IPS-18a (cell line): ENCODE results near the gene NDUFS6.

ENCODE experiments used
- H3K27ac ChIP-seq: one replicate; pipeline ENCODE4 v1.5.1; 2013; ENCODE audit warnings: low read length
- H3K27me3 ChIP-seq: one replicate; pipeline ENCODE4 v1.6.1; 2013; ENCODE audit warnings: mild to moderate bottlenecking, low read length; ENCODE audit not compliant: control insufficient read depth, insufficient read depth
- H3K36me3 ChIP-seq: one replicate; pipeline ENCODE4 v1.6.1; 2013; ENCODE audit warnings: low read depth, low read length; ENCODE audit not compliant: control insufficient read depth
- H3K4me1 ChIP-seq: one replicate; pipeline ENCODE4 v1.6.1; 2013; ENCODE audit warnings: low read depth, low read length; ENCODE audit not compliant: control insufficient read depth
- H3K4me3 ChIP-seq: one replicate; pipeline ENCODE4 v1.5.1; 2013; ENCODE audit warnings: low read length
- H3K9ac ChIP-seq: one replicate; pipeline ENCODE4 v1.6.1; 2013; ENCODE audit warnings: mild to moderate bottlenecking, low read length, moderate library complexity
- H3K9me3 ChIP-seq: one replicate; pipeline ENCODE4 v1.6.1; 2013; ENCODE audit warnings: low read depth, low read length; ENCODE audit not compliant: control insufficient read depth

The NDUFS6 gene

DNA sequence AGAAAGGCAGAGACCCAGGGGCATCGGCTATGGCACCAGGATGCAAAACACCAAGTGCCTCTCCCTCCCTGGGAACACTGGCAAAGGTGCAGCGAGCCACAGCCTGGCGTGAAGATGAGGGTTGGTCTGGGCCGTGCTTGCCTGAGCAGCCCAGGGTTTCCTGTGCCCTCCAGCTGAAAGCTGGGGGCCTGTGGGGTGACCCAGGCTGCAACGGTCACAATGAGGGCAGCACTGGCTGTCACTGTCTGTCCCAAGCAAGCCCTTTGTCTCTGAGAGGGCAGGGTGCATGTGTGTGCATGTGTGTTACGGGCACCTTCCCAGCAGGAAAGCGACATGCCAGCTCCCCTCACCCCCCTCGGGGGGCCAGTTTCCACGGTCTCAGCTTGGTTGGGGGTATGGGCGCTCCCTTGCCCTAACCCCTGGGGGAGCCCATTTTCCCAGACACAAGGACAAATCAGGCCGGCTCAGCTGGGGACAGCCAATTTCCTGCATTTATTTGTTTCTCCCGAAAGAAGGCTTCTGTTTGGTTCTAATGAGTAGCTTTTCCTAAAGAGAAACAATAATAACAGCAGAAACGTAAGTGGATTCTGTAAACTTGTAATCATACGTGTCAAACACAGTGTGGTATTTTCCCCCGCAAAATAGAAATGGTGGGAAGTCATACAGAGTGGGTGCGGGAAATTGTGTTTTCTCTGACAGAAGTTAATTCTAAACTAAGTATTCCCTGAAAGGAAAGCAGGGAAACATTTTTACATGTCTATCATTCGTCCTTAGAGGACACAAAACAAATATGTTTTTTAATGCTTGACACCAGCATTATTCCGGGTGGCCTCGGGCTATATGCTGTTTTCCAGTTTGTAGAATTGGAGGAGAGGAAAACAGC lies 22.8 kb upstream of the NDUFS6 start:
- Histone ChIP-seq H3K27me3 (no peaks in the 10 kb centered on the region), H3K9me3 (no peaks in the 10 kb centered on the region), H3K36me3 (no peaks in the 10 kb centered on the region), H3K9ac (no peak overlapping the region), H3K4me3 (no peak overlapping the region), H3K4me1 (no peaks in the 10 kb centered on the region), H3K27ac (no peak overlapping the region)

DNA sequence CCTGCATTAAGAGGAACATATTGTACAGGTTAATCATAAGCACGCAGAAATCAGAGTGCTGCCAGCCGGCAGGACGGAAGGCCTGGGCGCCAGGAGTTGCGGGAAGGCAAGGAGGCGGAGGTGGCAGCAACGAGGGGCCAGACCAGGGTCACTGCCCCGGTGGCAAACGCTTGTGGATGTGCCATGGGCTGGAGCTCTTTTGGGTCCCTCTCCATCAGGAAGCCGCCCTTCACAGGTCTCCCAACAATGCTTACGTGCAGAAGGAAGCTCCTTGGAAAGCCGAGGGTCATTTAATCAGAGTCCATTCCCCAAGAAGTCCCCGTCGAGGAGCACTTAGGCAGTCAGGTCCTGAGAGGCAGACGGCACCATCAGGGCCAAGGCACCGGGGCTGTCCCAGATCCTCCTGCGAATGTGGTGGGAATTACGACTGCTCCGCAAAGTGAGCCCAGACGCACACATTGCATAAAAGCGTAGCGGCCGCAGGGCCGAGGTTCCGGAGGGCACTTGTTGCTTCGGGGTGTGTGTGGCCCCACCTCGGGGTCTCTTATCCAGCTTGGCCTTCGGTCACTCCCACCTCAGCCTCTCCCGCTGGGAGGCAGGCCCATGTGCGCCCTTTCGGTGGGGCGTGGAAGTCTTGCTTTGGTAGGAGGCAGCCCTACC lies 22.1 kb upstream of the NDUFS6 start:
- Histone ChIP-seq H3K4me1 (no peaks in the 10 kb centered on the region), H3K9me3 (no peaks in the 10 kb centered on the region), H3K27ac (no peak overlapping the region), H3K9ac (no peak overlapping the region), H3K27me3 (no peaks in the 10 kb centered on the region), H3K4me3 (no peak overlapping the region), H3K36me3 (no peaks in the 10 kb centered on the region)

DNA sequence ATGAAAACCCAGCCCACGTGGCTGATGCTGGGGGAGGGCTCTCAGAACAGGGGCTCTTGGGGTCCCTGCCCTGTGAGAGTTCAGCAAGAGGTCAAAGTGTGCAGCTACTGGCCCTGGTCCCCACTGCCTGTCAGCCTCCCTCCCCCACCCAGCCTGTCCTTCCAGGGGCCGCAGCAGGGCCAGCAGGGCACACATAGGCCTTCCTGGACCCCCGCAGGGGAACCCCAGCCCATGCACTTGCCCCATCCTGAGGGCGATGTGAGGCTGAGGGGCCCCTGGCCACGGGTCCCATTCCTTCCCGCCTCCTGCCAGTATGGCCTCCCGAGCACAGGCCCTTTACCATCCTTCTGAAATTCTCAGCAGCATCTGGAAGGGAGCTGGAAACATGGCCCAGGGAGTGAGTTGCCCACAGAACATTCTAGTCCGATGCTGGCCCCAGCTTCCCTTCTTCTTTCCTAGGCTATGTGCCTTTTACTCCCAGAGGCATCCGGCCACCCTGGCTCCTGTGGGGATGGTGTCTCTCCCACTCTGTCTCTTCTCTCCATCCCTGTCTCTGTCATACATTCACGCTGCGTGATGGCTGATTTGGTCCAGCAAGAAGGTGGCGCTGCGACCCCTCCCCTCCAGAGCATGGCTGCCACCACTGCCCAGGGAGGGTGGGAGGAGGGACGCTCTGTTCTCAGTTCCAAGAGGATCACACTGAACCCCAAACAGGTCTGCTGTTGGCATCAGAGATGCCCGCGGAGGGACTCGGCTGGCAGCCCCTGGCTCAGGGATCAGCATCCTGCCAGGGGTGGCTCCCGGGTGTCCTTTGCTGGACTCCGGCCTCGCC lies 21.2 kb upstream of the NDUFS6 start:
- Histone ChIP-seq H3K9ac (no peak overlapping the region), H3K36me3 (no peaks in the 10 kb centered on the region), H3K27ac (no peak overlapping the region), H3K9me3 (no peaks in the 10 kb centered on the region), H3K4me1 (no peaks in the 10 kb centered on the region), H3K4me3 (no peak overlapping the region), H3K27me3 (no peaks in the 10 kb centered on the region)

DNA sequence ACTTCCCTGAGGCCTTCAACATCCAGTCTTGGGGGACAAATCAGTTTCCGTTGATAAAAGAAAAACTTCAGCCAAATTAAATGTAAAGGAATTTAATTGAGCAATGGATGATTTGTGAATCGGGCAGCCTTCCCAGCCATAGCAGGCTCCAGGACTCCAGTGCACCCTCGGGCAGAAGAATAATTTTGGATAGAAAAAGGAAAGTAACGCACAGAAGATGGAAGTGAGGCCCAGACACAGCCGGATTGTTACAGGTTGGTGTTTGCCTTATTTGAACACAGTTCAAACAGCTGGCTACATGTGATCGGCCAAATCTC lies 20.6 kb upstream of the NDUFS6 start:
- no peaks in the 10 kb centered on the region for H3K27me3 ChIP-seq

DNA sequence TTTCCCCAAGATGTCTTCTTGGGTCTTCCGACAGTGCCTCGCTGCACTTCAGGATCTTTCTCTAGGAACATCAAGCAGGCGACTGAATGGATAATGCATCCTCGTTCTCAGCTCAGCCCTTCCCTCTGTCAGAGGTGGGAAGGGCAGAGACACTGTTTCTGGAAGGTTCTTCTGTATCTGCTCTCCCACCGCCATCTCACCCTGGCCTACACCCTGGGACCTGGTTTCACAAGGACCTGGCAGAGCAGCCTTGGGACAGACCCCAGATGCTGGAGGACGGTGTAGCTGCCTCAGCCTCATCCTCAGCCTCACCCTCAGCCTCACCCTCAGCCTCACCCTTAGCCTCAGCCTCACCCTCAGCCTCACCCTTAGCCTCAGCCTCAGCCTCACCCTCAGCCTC lies 20.1 kb upstream of the NDUFS6 start:
- no peaks in the 10 kb centered on the region for H3K36me3 ChIP-seq

More for the DNA sequence above, 20.6 kb upstream of the NDUFS6 start:
- no peaks in the 10 kb centered on the region for H3K9me3 ChIP-seq
- H3K4me1 ChIP-seq, result no peaks in the 10 kb centered on the region
- H3K4me3 ChIP-seq, result no peak overlapping the region
- no peaks in the 10 kb centered on the region for H3K36me3 ChIP-seq
- H3K9ac ChIP-seq, result no peak overlapping the region
- no peak overlapping the region for H3K27ac ChIP-seq

DNA sequence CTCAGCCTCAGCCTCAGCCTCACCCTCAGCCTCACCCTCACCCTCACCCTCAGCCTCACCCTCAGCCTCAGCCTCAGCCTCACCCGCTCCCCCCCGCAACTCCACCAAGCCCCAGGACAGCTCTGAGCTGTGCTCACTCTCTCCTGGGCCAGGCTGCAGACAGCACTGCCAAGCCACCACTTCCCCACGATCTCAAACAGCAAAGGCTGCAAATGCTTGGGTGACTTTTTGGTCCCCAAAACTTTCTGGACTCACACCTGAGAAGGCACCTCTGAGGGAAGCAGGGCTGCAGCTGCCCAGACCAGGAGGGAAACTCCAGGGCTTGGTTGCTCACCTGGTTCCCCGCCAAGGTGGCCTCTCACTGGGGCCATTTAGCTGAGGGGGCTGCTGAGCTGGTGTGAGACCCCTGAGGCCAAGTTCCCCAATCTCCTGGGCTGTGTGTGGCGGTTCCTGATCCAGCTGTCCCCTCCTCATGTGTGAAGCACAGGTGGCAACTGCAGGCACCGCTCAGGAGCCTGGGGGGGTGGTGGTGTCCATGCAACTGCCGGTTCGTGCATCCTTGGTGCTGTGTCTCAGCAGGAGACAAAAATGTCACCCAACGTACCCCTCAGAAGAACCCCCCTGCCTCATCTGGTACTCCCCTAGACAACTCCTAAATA lies 19.4 kb upstream of the NDUFS6 start:
- Histone ChIP-seq H3K9me3 (no peaks in the 10 kb centered on the region), H3K9ac (no peak overlapping the region)

More for the DNA sequence above, 20.1 kb upstream of the NDUFS6 start:
- H3K9me3 ChIP-seq, result no peaks in the 10 kb centered on the region
- H3K4me3 ChIP-seq, result no peak overlapping the region
- H3K27ac ChIP-seq, result no peak overlapping the region
- H3K9ac ChIP-seq, result no peak overlapping the region
- H3K4me1 ChIP-seq, result no peaks in the 10 kb centered on the region
- no peaks in the 10 kb centered on the region for H3K27me3 ChIP-seq

DNA sequence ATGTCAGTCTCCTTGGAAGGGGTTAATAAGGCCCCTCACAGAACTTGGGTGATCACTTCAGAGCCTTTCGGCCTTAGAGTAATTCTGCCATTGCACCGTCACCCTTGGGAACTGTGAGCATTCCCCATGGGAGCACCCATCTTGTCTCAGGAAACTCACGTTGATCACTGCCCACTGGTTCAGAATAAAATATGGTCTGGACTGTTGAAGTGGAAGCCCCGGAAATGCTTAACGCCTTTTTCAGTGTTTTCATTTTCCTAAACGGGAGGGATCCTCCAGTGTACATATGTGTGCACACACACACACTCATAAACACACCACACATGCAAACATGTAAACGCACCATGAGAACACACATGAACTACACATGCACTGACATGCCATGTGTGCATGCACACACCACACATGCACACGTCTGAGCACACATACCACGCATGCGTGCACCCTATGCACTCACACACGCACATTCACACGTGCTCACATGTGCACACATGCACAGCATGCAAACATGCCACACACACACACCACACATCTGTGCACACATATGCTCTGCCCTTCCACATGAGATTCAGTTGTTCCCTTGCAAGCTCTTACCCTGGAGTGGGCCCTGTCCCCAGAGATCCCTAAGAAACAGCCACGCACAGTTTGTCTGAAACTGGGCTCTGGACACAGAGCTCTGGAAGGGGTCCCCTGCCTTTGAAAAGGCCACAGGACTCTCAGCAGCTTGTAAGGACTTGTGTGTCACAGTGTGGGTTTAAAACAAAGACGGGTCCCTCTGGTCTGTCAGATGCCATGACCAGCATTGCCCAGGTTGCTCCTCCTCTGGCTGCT lies 18.6 kb upstream of the NDUFS6 start:
- H3K36me3 ChIP-seq, result no peaks in the 10 kb centered on the region
- H3K4me3 ChIP-seq, result no peak overlapping the region
- no peaks in the 10 kb centered on the region for H3K9me3 ChIP-seq
- H3K27me3 ChIP-seq, result no peaks in the 10 kb centered on the region
- H3K4me1 ChIP-seq, result no peaks in the 10 kb centered on the region
- no peak overlapping the region for H3K9ac ChIP-seq
- H3K27ac ChIP-seq, result no peak overlapping the region

More for the DNA sequence above, 19.4 kb upstream of the NDUFS6 start:
- Histone ChIP-seq H3K36me3 (no peaks in the 10 kb centered on the region), H3K4me1 (no peaks in the 10 kb centered on the region), H3K27ac (no peak overlapping the region), H3K27me3 (no peaks in the 10 kb centered on the region), H3K4me3 (no peak overlapping the region)

DNA sequence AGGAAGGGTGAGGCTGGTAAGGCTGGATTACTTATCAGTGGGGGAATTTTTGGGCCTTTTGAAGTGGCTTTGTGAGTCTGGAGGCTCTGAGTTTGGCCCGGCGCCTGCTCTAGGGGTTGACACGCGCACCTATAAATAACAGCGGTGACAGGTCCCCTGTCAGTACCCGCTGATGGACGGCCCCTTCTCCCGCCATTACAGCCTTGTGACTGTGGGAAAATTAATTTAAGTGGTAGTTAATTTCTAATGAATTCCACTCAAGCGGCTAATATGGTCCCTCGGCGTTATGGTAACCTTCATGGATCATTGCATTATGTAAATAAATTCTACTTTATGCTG lies 18.0 kb upstream of the NDUFS6 start:
- Histone ChIP-seq H3K36me3 (no peaks in the 10 kb centered on the region), H3K9ac (no peak overlapping the region), H3K4me3 (no peak overlapping the region), H3K9me3 (no peaks in the 10 kb centered on the region), H3K4me1 (no peaks in the 10 kb centered on the region), H3K27ac (no peak overlapping the region), H3K27me3 (no peaks in the 10 kb centered on the region)

DNA sequence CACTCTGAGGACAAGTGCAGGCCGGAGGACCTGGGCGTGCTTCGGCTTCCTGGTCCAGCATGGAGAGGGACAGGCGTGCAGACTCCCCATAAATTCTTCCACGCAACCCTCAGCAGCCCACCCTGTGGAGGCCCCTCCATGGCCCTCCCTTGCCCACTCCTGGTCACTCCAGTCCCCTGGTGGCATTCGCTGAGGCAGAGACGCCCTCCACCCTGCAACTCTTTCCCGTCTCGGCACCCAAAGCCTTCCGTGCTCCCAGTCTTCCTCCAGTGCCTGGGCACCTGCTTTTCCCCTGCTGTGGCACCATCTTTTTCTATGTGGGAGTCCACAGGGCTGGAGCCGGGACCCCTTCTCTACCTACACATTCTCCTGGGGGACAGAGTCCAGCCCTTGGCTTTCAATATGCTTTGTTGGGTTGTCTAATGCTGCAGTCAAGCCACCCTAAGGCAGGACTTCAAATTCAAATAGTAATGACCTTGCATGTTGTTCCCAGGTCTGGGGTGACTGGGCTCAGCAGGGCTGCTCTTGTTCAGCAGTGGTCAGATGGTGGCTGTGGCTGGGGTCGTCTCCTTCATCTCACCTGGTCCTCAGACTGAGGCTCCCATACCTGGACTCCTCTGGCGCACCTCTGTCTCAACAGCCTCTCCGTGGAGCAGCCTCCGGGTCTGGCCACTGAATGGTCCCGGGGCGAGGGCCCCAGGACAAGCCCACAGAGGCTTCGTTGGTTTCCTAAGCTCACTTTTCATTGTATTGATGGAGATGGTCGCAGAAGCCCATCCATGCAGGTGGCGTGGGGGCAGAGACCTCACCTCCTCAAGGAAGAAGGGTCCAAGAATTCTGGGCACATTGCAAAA lies 16.8 kb upstream of the NDUFS6 start:
- Histone ChIP-seq H3K27ac (no peak overlapping the region), H3K36me3 (no peaks in the 10 kb centered on the region), H3K4me3 (no peak overlapping the region), H3K27me3 (no peaks in the 10 kb centered on the region), H3K4me1 (no peaks in the 10 kb centered on the region), H3K9me3 (no peaks in the 10 kb centered on the region), H3K9ac (no peak overlapping the region)

DNA sequence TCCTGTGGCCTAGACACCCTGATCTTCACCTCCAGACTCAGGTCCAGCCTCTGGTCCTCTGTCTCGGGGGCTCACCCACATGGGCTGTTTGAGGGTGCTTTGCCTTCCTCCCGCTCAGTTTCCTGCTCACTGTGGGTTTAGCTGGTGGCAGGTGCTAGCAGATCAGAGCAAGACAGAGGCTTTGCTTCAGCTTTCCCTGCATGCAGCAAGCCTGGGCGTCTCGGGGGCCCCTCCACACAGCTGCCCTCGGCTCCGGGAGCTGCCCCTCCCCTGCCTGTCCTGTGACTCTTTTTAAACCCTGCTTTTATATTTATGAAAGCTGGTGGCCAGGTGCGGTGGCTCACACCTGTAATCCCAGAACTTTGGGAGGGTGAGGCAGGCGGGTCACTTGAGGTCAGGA lies 16.1 kb upstream of the NDUFS6 start:
- Histone ChIP-seq H3K4me1 (peaks cover 6% of the 10 kb centered on the region), H3K9ac (no peak overlapping the region), H3K36me3 (no peaks in the 10 kb centered on the region), H3K27me3 (no peaks in the 10 kb centered on the region), H3K27ac (no peak overlapping the region), H3K9me3 (no peaks in the 10 kb centered on the region), H3K4me3 (no peak overlapping the region)
